Measurements from ENCODE around the gene PLEKHA7. TPM values are rescaled to one million over a fixed set of nuclear protein-coding genes. Genes with fewer than 3 reads are reported as not detected.

The PLEKHA7 gene
- total and polyA plus RNA-seq, 8 donors: 14.9 to 29.9 (median 20.0) TPM

GRCh38 chr11:16979703-16980622, 34.3 kb downstream of the PLEKHA7 start:
- no peak for DNase-seq
- H3K4me3 ChIP-seq: no peak overlapping the region
- TF ChIP-seq, protein P1, sequence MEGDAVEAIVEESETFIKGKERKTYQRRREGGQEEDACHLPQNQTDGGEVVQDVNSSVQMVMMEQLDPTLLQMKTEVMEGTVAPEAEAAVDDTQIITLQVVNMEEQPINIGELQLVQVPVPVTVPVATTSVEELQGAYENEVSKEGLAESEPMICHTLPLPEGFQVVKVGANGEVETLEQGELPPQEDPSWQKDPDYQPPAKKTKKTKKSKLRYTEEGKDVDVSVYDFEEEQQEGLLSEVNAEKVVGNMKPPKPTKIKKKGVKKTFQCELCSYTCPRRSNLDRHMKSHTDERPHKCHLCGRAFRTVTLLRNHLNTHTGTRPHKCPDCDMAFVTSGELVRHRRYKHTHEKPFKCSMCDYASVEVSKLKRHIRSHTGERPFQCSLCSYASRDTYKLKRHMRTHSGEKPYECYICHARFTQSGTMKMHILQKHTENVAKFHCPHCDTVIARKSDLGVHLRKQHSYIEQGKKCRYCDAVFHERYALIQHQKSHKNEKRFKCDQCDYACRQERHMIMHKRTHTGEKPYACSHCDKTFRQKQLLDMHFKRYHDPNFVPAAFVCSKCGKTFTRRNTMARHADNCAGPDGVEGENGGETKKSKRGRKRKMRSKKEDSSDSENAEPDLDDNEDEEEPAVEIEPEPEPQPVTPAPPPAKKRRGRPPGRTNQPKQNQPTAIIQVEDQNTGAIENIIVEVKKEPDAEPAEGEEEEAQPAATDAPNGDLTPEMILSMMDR (IDR thresholded peaks at IDR 0.05): no peak
- no peaks in the 10 kb centered on the region for H3K9me3 ChIP-seq
- FAIRE-seq: no peak
- no peaks in the 10 kb centered on the region for H3K36me3 ChIP-seq
- intact Hi-C loops (cut with DNase I): no loop called here
- H3K27ac ChIP-seq: peak overlapping the region; percentile 71 to 92 (median 84)
- H3K27me3 ChIP-seq: no peaks in the 10 kb centered on the region
- peaks cover 41 to 51% (median 41%) of the 10 kb centered on the region in 3 donors for H3K4me1 ChIP-seq
- ATAC-seq: peak in 1 of 4 donors; percentile 2
- WGBS, 2 donors: 66% methylated on average over 8 of the region's 8 CpGs

- no peak for ATAC-seq
- TF ChIP-seq, protein P1 (IDR thresholded peaks at IDR 0.05): no peak
- no peaks in the 10 kb centered on the region for H3K9me3 ChIP-seq
- H3K36me3 ChIP-seq: no peaks in the 10 kb centered on the region
- 48 to 61% methylated on average over 2 of the region's 2 CpGs for WGBS, 2 donors
- peaks cover 21 to 38% (median 27%) of the 10 kb centered on the region in 3 donors for H3K4me1 ChIP-seq
- no peak overlapping the region for H3K4me3 ChIP-seq
- no peaks in the 10 kb centered on the region for H3K27me3 ChIP-seq
- FAIRE-seq: no peak
- intact Hi-C loops (cut with DNase I): no loop called here
- H3K27ac ChIP-seq: peak overlapping the region in 1 of 4 donors; percentile 9
- no peak for DNase-seq
Observed at GRCh38 chr11:16977994-16978315, 36.3 kb downstream of the PLEKHA7 start.

- TF ChIP-seq, protein P1 (IDR thresholded peaks at IDR 0.05): no peak
- peak overlapping the region in 1 of 4 donors; percentile 9 for H3K27ac ChIP-seq
- FAIRE-seq (no peak), ATAC-seq (no peak), DNase-seq (no peak)
- no peak overlapping the region for H3K4me3 ChIP-seq
- intact Hi-C loops (cut with DNase I): no loop called here
- peaks cover 20 to 35% (median 23%) of the 10 kb centered on the region in 3 donors for H3K4me1 ChIP-seq
- no peaks in the 10 kb centered on the region for H3K9me3 ChIP-seq
- H3K27me3 ChIP-seq: no peaks in the 10 kb centered on the region
- no peaks in the 10 kb centered on the region for H3K36me3 ChIP-seq
- WGBS, 2 donors: 71 to 77% methylated on average over 7 of the region's 7 CpGs
Observed at GRCh38 chr11:16977136-16977993, 36.8 kb downstream of the PLEKHA7 start.

GRCh38 chr11:16976379-16976778, 37.8 kb downstream of the PLEKHA7 start:
- FAIRE-seq: no peak
- 62 to 75% methylated on average over 5 of the region's 5 CpGs for WGBS, 2 donors

More at GRCh38 chr11:16976379-16976778, 37.8 kb downstream of the PLEKHA7 start:
- TF ChIP-seq, protein P1 (IDR thresholded peaks at IDR 0.05): no peak
- DNase-seq (no peak), ATAC-seq (no peak)
- peaks cover 17 to 28% (median 22%) of the 10 kb centered on the region in 3 donors for H3K4me1 ChIP-seq
- no peaks in the 10 kb centered on the region for H3K9me3 ChIP-seq
- no peaks in the 10 kb centered on the region for H3K36me3 ChIP-seq
- H3K27me3 ChIP-seq: no peaks in the 10 kb centered on the region
- no peak overlapping the region for H3K27ac ChIP-seq
- intact Hi-C loops (cut with DNase I): no loop called here
- no peak overlapping the region for H3K4me3 ChIP-seq
